ENCODE results near the gene HSD17B3.

GRCh38 chr9:96348261-96348660 lies 46.3 kb upstream of the HSD17B3 start:
- no peak for TF ChIP-seq CTCF (IDR thresholded peaks at IDR 0.05 in 8 of 11, conservative IDR thresholded peaks at IDR 0.05 in 3 of 11)
- no peak for TF ChIP-seq POLR2A (IDR thresholded peaks at IDR 0.05)
- no peak for TF ChIP-seq POLR2AphosphoS5 (IDR thresholded peaks at IDR 0.05)

Data from spleen (tissue), 7 donors.